ENCODE measurements around the gene CPNE2. TPM values are rescaled to one million over a fixed set of nuclear protein-coding genes. Genes with fewer than 3 reads are reported as not detected.

CPNE2 gene
- total RNA-seq, 1 experiment from 2014 or later, result 35.2 TPM

- no peaks in the 10 kb centered on the region for H3K9me3 ChIP-seq (ENCODE audit: insufficient read depth, low read depth)
- H3K4me3 ChIP-seq, result no peak overlapping the region
- H2AFZ ChIP-seq, result no peak overlapping the region
- H3K9me2 ChIP-seq (ENCODE audit: insufficient read depth), result no peaks in the 10 kb centered on the region
- ChIA-PET CTCF (no interaction called here), POLR2A (ENCODE audit: unreplicated experiment) (no interaction called here)
- H3K4me1 ChIP-seq (replicated peaks; ENCODE audit: insufficient read depth), result no peaks in the 10 kb centered on the region
- no TSS peak for BruUV-seq (replicated peaks)
- H3F3A ChIP-seq (ENCODE audit: insufficient read depth, low read depth), result peaks cover 3% of the 10 kb centered on the region; the same call in 1 of the 2 replicates
- H3K27me3 ChIP-seq (ENCODE audit: insufficient read depth, low read depth), result no peaks in the 10 kb centered on the region
- peaks cover 8% of the 10 kb centered on the region; the same call in 1 of the 2 replicates for H3K36me3 ChIP-seq (ENCODE audit: low read depth)
- no peaks in the 10 kb centered on the region for H3K79me2 ChIP-seq (ENCODE audit: low read depth)
- DNase-seq, result no peak
- H3K4me2 ChIP-seq, result no peak overlapping the region
- H3K27ac ChIP-seq, result no peak overlapping the region
- TF ChIP-seq CTCF (conservative IDR thresholded peaks at IDR 0.05), result no peak
- no peak for TF ChIP-seq EZH2 (IDR thresholded peaks at IDR 0.05; ENCODE audit: low read depth)
- intact Hi-C loops (cut with micrococcal nuclease; ENCODE audit: unreplicated experiment), result no loop called here
- H4K20me1 ChIP-seq (ENCODE audit: insufficient read depth), result no peaks in the 10 kb centered on the region
These were observed 55.2 kb downstream of the CPNE2 start for GRCh38 chr16:57147381-57148221.

GRCh38 chr16:57148481-57148880, 56.1 kb downstream of the CPNE2 start:
- H4K20me1 ChIP-seq (ENCODE audit: insufficient read depth), result no peaks in the 10 kb centered on the region
- DNase-seq, result no peak
- ChIA-PET POLR2A (ENCODE audit: unreplicated experiment) (no interaction called here), CTCF (no interaction called here)
- H3K9me2 ChIP-seq (ENCODE audit: insufficient read depth), result no peaks in the 10 kb centered on the region
- H3K27me3 ChIP-seq (ENCODE audit: insufficient read depth, low read depth), result no peaks in the 10 kb centered on the region
- peaks cover 9% of the 10 kb centered on the region; the same call in 1 of the 2 replicates for H3K36me3 ChIP-seq (ENCODE audit: low read depth)
- no peaks in the 10 kb centered on the region for H3K4me1 ChIP-seq (replicated peaks; ENCODE audit: insufficient read depth)
- H2AFZ ChIP-seq, result no peak overlapping the region
- no peak overlapping the region for H3K4me3 ChIP-seq
- no peak overlapping the region for H3K4me2 ChIP-seq
- H3K27ac ChIP-seq, result no peak overlapping the region
- no TSS peak for BruUV-seq (replicated peaks)
- no peaks in the 10 kb centered on the region for H3K79me2 ChIP-seq (ENCODE audit: low read depth)
- intact Hi-C loops (cut with micrococcal nuclease; ENCODE audit: unreplicated experiment), result no loop called here
- no peaks in the 10 kb centered on the region for H3K9me3 ChIP-seq (ENCODE audit: insufficient read depth, low read depth)
- peaks cover 6% of the 10 kb centered on the region; the same call in 1 of the 2 replicates for H3F3A ChIP-seq (ENCODE audit: insufficient read depth, low read depth)
- no peak for TF ChIP-seq CTCF (conservative IDR thresholded peaks at IDR 0.05)
- TF ChIP-seq EZH2 (IDR thresholded peaks at IDR 0.05; ENCODE audit: low read depth), result no peak

- POLR2A ChIA-PET (ENCODE audit: unreplicated experiment), result interaction anchor here (0.6 kb wide), 1 partner anchor 19 kb away, joined by 5 read pairs; no protein-coding TSS in a partner anchor
- BruUV-seq (replicated peaks), result no TSS peak
These were observed 57.0 kb downstream of the CPNE2 start for GRCh38 chr16:57149391-57149790.

More at GRCh38 chr16:57149391-57149790, 57.0 kb downstream of the CPNE2 start:
- DNase-seq, result no peak
- H3K4me1 ChIP-seq (replicated peaks; ENCODE audit: insufficient read depth), result no peaks in the 10 kb centered on the region
- H3K27ac ChIP-seq, result no peak overlapping the region
- H3F3A ChIP-seq (ENCODE audit: insufficient read depth, low read depth), result peaks cover 6% of the 10 kb centered on the region; the same call in 1 of the 2 replicates
- H3K4me3 ChIP-seq, result no peak overlapping the region
- no peak overlapping the region for H2AFZ ChIP-seq
- no peaks in the 10 kb centered on the region for H3K79me2 ChIP-seq (ENCODE audit: low read depth)
- H4K20me1 ChIP-seq (ENCODE audit: insufficient read depth), result no peaks in the 10 kb centered on the region
- H3K36me3 ChIP-seq (ENCODE audit: low read depth), result peaks cover 16% of the 10 kb centered on the region; the same call in 1 of the 2 replicates
- H3K9me2 ChIP-seq (ENCODE audit: insufficient read depth), result no peaks in the 10 kb centered on the region
- CTCF ChIA-PET, result interaction anchor here (0.5 to 0.7 kb wide), 2 partner anchors 13 to 56 kb away, joined by 4 to 5 read pairs; no protein-coding TSS in a partner anchor
- no peaks in the 10 kb centered on the region for H3K9me3 ChIP-seq (ENCODE audit: insufficient read depth, low read depth)
- H3K27me3 ChIP-seq (ENCODE audit: insufficient read depth, low read depth), result no peaks in the 10 kb centered on the region
- TF ChIP-seq EZH2 (IDR thresholded peaks at IDR 0.05; ENCODE audit: low read depth), result no peak
- intact Hi-C loops (cut with micrococcal nuclease; ENCODE audit: unreplicated experiment), result no loop called here
- H3K4me2 ChIP-seq, result no peak overlapping the region
